HepG2 (cell line): Measurements from ENCODE around the gene TRIM25. TPM values are rescaled to one million over a fixed set of nuclear protein-coding genes. Genes with fewer than 3 reads are reported as not detected.

ENCODE experiments used
- DNMT1 ChIP-seq: sonication (generic); formaldehyde crosslinking; IDR thresholded peaks from 2 replicates; pipeline ENCODE4 v1.5.1; 2020; ENCODE audit warnings: mild to moderate bottlenecking, missing genetic modification reagents
- EZH2 ChIP-seq: conservative IDR thresholded peaks from 2 replicates; pipeline ENCODE4 v1.6.1; 2012; ENCODE audit warnings: mild to moderate bottlenecking, low read depth, low read length, moderate library complexity
- FOXO4 ChIP-seq: sonication (generic); formaldehyde crosslinking; conservative IDR thresholded peaks from 2 replicates; pipeline ENCODE4 v1.8.1; 2023; ENCODE audit warnings: missing genetic modification reagents
- KLF6 ChIP-seq: IDR thresholded peaks from 2 replicates; pipeline ENCODE4 v1.8.0; 2016; ENCODE audit warnings: missing biosample characterization, missing genetic modification reagents
- MBNL3 ChIP-seq: fragments of 250-450 bp; sonication (Bioruptor Pico); conservative IDR thresholded peaks from 2 replicates; pipeline ENCODE4 v1.8.0; 2022; ENCODE audit warnings: mild to moderate bottlenecking, inconsistent platforms
- MNT ChIP-seq: fragments of 450-650 bp; IDR thresholded peaks from 2 replicates; pipeline ENCODE4 v1.6.1; 2016
- PAWR ChIP-seq: sonication (generic); formaldehyde crosslinking; IDR thresholded peaks from 2 replicates; pipeline ENCODE4 v1.4.0; 2020; ENCODE audit warnings: missing genetic modification reagents, mild to moderate bottlenecking, borderline replicate concordance
- RBFOX2 ChIP-seq: fragments of 200-400 bp; formaldehyde crosslinking; IDR thresholded peaks from 2 replicates; pipeline ENCODE4 v1.6.1; 2017; ENCODE audit warnings: low read depth, mild to moderate bottlenecking, low read length
- RNF2 ChIP-seq: fragments of 450-650 bp; conservative IDR thresholded peaks from 2 replicates; pipeline ENCODE4 v1.6.1; 2016; ENCODE audit warnings: low read depth
- SIX1 ChIP-seq: sonication (generic); formaldehyde crosslinking; IDR thresholded peaks from 2 replicates; pipeline ENCODE4 v1.4.0; 2020; ENCODE audit warnings: missing genetic modification reagents, borderline replicate concordance
- SMAD3 ChIP-seq: sonication (generic); formaldehyde crosslinking; IDR thresholded peaks from 2 replicates; pipeline ENCODE4 v1.4.0; 2020; ENCODE audit warnings: missing genetic modification reagents
- TRIM24 ChIP-seq: sonication (generic); formaldehyde crosslinking; IDR thresholded peaks from 2 replicates; pipeline ENCODE4 v1.8.0; 2022; ENCODE audit warnings: mild to moderate bottlenecking, missing genetic modification reagents
- YY1 ChIP-seq: IDR thresholded peaks from 2 replicates; pipeline ENCODE4 v1.6.1; 2011; ENCODE audit warnings: low read length, low read depth, moderate library complexity, mild to moderate bottlenecking; ENCODE audit not compliant: insufficient read depth, insufficient replicate concordance
- ZBTB7B ChIP-seq: sonication (generic); formaldehyde crosslinking; IDR thresholded peaks from 2 replicates; pipeline ENCODE4 v1.4.0; 2020; ENCODE audit warnings: missing genetic modification reagents
- ZNF142 ChIP-seq: sonication (generic); formaldehyde crosslinking; IDR thresholded peaks from 2 replicates; pipeline ENCODE4 v1.4.0; 2020; ENCODE audit warnings: missing genetic modification reagents
- ZNF205 ChIP-seq: IDR thresholded peaks from 2 replicates; pipeline ENCODE4 v1.6.1; 2018; ENCODE audit warnings: missing biosample characterization, missing genetic modification reagents
- ZNF446 ChIP-seq: sonication (generic); formaldehyde crosslinking; IDR thresholded peaks from 2 replicates; pipeline ENCODE4 v1.5.0; 2020; ENCODE audit warnings: mild to moderate bottlenecking, missing genetic modification reagents
- ZNF552 ChIP-seq: sonication (generic); formaldehyde crosslinking; IDR thresholded peaks from 2 replicates; pipeline ENCODE4 v1.9.0; 2022; ENCODE audit warnings: missing genetic modification reagents, mild to moderate bottlenecking, borderline replicate concordance
- ZNF557 ChIP-seq: sonication (generic); formaldehyde crosslinking; IDR thresholded peaks from 2 replicates; pipeline ENCODE4 v1.4.0; 2020; ENCODE audit warnings: missing genetic modification reagents
- polyA plus RNA-seq, 8 experiments: library from polyadenylated mRNA; depleted of rRNA in 3 of 8; stranded (reverse) in 7 of 8; unstranded in 1 of 8; fragments of >200 nt; fragmentation: Illumina TruSeq in 4 of 8; extraction: Trizol in 4 of 8; gene quantifications; 2 replicates each; pipeline versions ENCODE4 v1.2.1 to v1.2.3, GENCODE V29; 2011 to 2016; ENCODE audit warnings: low read depth in 4 of 8, missing spikeins in 1 of 8, mixed read lengths in 1 of 8; ENCODE audit not compliant: insufficient read depth in 1 of 8
- total RNA-seq, 5 experiments: library from RNA; depleted of rRNA; stranded (reverse); fragments of >200 nt; fragmentation: Illumina TruSeq; extraction: Trizol; gene quantifications; 2 replicates each; pipeline ENCODE4 v1.2.3, GENCODE V29; 2016; ENCODE audit warnings: low read depth in 1 of 5
- TF ChIP-seq, protein P1 (sequence below): sonication (generic); formaldehyde crosslinking; IDR thresholded peaks from 2 replicates; pipeline ENCODE4 v1.8.1; 2022; ENCODE audit warnings: mild to moderate bottlenecking, missing genetic modification reagents

The TRIM25 gene
- total and polyA plus RNA-seq, 2 of the 13 experiments (the other 11 are each of a cell fraction or from before 2014, with no cell fraction given) = 30.8 to 42.2 TPM

- TF ChIP-seq SMAD3 (CRISPR knock-in tag) (no peak; the same call in 1 of the 2 replicates), ZBTB7B (CRISPR knock-in tag) (peak; percentile 81), RBFOX2 (peak; percentile 100), DNMT1 (peak; percentile 82), TRIM24 (no peak), SIX1 (CRISPR knock-in tag) (0 out of 2 replicates have a peak, but pooled peaks have one; percentile 27), FOXO4 (CRISPR knock-in tag) (no peak), RNF2 (no peak; the same call in 1 of the 2 replicates), PAWR (peak; percentile 98; the same call in 1 of the 2 replicates), KLF6 (CRISPR knock-in tag) (peak; percentile 95), ZNF446 (peak; percentile 70), ZNF205 (CRISPR knock-in tag) (peak; percentile 41; the same call in 1 of the 2 replicates), ZNF142 (CRISPR knock-in tag) (peak; percentile 30; the same call in 1 of the 2 replicates), MBNL3 (no peak), YY1 (peak; percentile 78), ZNF552 (peak; percentile 82), EZH2 (no peak), ZNF557 (CRISPR knock-in tag) (peak; percentile 75), MNT (no peak)
- TF ChIP-seq, protein P1, sequence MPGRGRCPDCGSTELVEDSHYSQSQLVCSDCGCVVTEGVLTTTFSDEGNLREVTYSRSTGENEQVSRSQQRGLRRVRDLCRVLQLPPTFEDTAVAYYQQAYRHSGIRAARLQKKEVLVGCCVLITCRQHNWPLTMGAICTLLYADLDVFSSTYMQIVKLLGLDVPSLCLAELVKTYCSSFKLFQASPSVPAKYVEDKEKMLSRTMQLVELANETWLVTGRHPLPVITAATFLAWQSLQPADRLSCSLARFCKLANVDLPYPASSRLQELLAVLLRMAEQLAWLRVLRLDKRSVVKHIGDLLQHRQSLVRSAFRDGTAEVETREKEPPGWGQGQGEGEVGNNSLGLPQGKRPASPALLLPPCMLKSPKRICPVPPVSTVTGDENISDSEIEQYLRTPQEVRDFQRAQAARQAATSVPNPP (CRISPR knock-in tag) = peak; percentile 90; the same call in 1 of the 2 replicates
Measured at GRCh38 chr17:56913867-56914580, at the start of gene TRIM25 (continued).
